Adrenal gland (tissue), 12 donors: Measurements from ENCODE around the gene KMT5B. TPM values are rescaled to one million over a fixed set of nuclear protein-coding genes. Genes with fewer than 3 reads are reported as not detected.

ENCODE experiments used
- DNase-seq, 7 donors: peaks; one replicate each; pipeline ENCODE4 v3.0.0-alpha.2; 2019 to 2020
- H3K27ac ChIP-seq, 5 donors: fragments of 200-600 bp; sonication (generic) in 4 of 5; 1 replicate in 3 of 5; 2 replicates in 2 of 5; pipeline versions ENCODE4 v1.5.1 to v1.8.0; 2016 to 2020; ENCODE audit warnings: mild to moderate bottlenecking in 1 of 5
- H3K27me3 ChIP-seq: fragments of 200-600 bp; 2 replicates; pipeline ENCODE4 v1.8.0; 2021
- H3K36me3 ChIP-seq, 2 donors: fragments of 200-600 bp; replicated peaks in 1 of 2; 1 replicate in 1 of 2; 2 replicates in 1 of 2; pipeline versions ENCODE4 v1.5.1 to v1.8.0; 2018 to 2022
- H3K4me1 ChIP-seq, 2 donors: fragments of 200-600 bp; replicated peaks in 1 of 2; 1 replicate in 1 of 2; 2 replicates in 1 of 2; pipeline versions ENCODE4 v1.5.1 to v1.8.0; 2018 to 2021
- H3K4me3 ChIP-seq, 4 donors: fragments of 200-600 bp; sonication (generic) in 3 of 4; one replicate each; pipeline ENCODE4 v1.5.1; 2016 to 2018
- H3K9me3 ChIP-seq, 3 donors: fragments of 200-600 bp; sonication (generic) in 1 of 3; replicated peaks in 1 of 3; 1 replicate in 2 of 3; 2 replicates in 1 of 3; pipeline versions ENCODE4 v1.5.1 to v1.8.0; 2016 to 2021
- CTCF ChIP-seq, 6 experiments: fragments of 450-650 bp in 4 of 6; fragments of 200-600 bp in 2 of 6; sonication (generic) in 1 of 6; IDR thresholded peaks; 1 replicate in 5 of 6; 2 replicates in 1 of 6; pipeline versions ENCODE4 v1.5.1 to v1.8.0; 2016 to 2021; ENCODE audit warnings: antibody characterized with exemption in 6 of 6, mild to moderate bottlenecking in 2 of 6, moderate library complexity in 1 of 6
- POLR2A ChIP-seq, 2 donors: fragments of 450-650 bp; IDR thresholded peaks; one replicate each; pipeline ENCODE4 v1.6.1; 2017; ENCODE audit warnings: antibody characterized with exemption in 2 of 2, mild to moderate bottlenecking in 2 of 2, moderate library complexity in 1 of 2
- WGBS, 4 donors: extraction: QIAGEN DNeasy Blood & Tissue Kit in 2 of 4; methylation state at CpG; one replicate each; pipeline versions ENCODE4 v1.1.5 to v1.1.7; 2013 to 2017; 5-methylcytosine and 5-hydroxymethylcytosine counted together
- intact Hi-C, 2 donors: fragments of 100-400 bp; cut with DNase I; formaldehyde crosslinking; loops; one replicate each; pipeline versions ENCODE4 v1.14.1 to v1.15.0; 2022 to 2023
- polyA plus RNA-seq, 3 donors: library from polyadenylated mRNA; stranded (reverse); fragments of 200-250 nt in 2 of 3; fragments of 350-450 nt in 1 of 3; fragmentation: Illumina TruSeq in 1 of 3; extraction: RNeasy Lipid Tissue Mini Kit (QIAGEN cat#74804) in 1 of 3; gene quantifications; one replicate each; pipeline ENCODE4 v1.2.3, GENCODE V29; 2013 to 2014
- total RNA-seq, 9 donors: library from RNA; depleted of rRNA in 4 of 9; stranded (reverse); fragments of >200 nt in 4 of 9; fragments of 120-200 nt in 1 of 9; fragmentation: NEBNext Ultra II Directional in 1 of 9; extraction: Animal tissue kit (Norgen Biotek cat#: 25700) in 1 of 9; gene quantifications; one replicate each; pipeline versions ENCODE4 v1.1.0 to v1.2.4, GENCODE V29; 2013 to 2023
- donor health status: healthy with polysubstance abuse.
- donor health status: Bipolar disorder and iron deficiency.
- donor health status: DM: yes; HTN: yes; CAD: no.
- donor health status: DM: no; HTN: no; CAD: no.
- donor health status: DM: no; HTN: no; CAD: no.
- donor health status: DM: yes; HTN: yes; CAD: no.

The KMT5B gene
- total and polyA plus RNA-seq, 12 donors = 22.6 to 121 (median 36.9) TPM

GRCh38 chr11:68194675-68195294 lies 18.3 kb downstream of the KMT5B start:
- TF ChIP-seq POLR2A (IDR thresholded peaks at IDR 0.05) = no peak
- no peak for TF ChIP-seq CTCF (IDR thresholded peaks at IDR 0.05)
- no peaks in the 10 kb centered on the region for H3K9me3 ChIP-seq
- H3K27me3 ChIP-seq = no peaks in the 10 kb centered on the region
- intact Hi-C loops = loop anchor here in 1 of 2 donors (10.0 kb wide), 1 partner anchor 130 kb away; no protein-coding TSS in a partner anchor
- peaks cover 3 to 40% of the 10 kb centered on the region in 2 donors for H3K4me1 ChIP-seq
- H3K4me3 ChIP-seq = no peak overlapping the region
- H3K27ac ChIP-seq = no peak overlapping the region
- 94 to 98% (median 96%) methylated on average over 3 of the region's 3 CpGs for WGBS, 4 donors
- no peak for DNase-seq
- no peaks in the 10 kb centered on the region for H3K36me3 ChIP-seq

GRCh38 chr11:68193018-68193417 lies 20.1 kb downstream of the KMT5B start:
- TF ChIP-seq POLR2A (IDR thresholded peaks at IDR 0.05) (no peak), CTCF (IDR thresholded peaks at IDR 0.05) (no peak)
- WGBS, 4 donors = 83 to 87% (median 85%) methylated on average over 5 of the region's 5 CpGs
- Histone ChIP-seq H3K4me1 (peaks cover 3 to 35% of the 10 kb centered on the region in 2 donors), H3K36me3 (no peaks in the 10 kb centered on the region), H3K4me3 (no peak overlapping the region), H3K27me3 (no peaks in the 10 kb centered on the region), H3K9me3 (no peaks in the 10 kb centered on the region), H3K27ac (no peak overlapping the region)
- DNase-seq = no peak
- intact Hi-C loops = loop anchor here in 1 of 2 donors (10.0 kb wide), 1 partner anchor 128 kb away; no protein-coding TSS in a partner anchor

DNA sequence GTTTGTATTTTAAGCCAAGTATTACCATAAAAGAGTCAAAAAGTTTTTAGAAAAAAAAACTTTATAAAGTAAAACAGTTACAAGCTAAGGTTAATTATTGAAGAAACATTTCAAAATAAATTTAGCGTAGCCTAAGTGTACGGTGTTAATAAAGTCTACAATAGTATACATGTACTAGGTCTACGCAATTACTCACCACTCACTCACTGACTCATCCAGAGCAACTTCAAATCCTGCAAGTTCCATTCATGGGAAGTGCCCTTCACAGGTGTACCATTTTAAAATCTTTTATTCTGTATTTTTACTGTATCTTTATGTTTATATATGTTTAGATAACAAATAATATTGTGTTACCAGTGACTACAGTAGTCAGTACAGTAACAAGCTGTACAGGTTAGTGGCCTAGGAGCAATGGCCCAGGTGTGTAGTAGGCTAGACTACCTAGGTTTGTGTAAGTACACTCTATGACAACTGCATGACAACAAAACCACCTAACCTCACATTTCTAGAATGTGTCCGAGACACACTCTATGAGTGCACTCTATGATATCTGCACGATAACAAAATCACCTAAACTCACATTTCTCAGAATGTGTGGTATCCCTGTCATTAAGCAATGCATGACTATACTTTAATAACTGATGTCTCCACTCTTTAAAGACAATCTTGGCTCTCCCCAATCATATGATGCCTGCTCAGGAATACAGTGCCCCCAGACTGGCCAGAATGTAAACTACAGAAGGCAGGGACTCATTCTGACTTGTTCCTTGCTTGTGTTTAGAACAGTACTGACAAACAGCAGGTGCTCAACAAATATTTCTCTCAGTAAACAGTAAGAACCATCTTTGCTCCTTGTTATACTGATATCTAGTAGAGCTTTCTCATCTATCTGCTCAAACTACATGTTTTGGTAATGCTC lies 21.2 kb downstream of the KMT5B start:
- intact Hi-C loops = loop anchor here in 1 of 2 donors (10.0 kb wide), 1 partner anchor 127 kb away; no protein-coding TSS in a partner anchor
- no peak for DNase-seq
- H3K36me3 ChIP-seq = no peaks in the 10 kb centered on the region
- no peak overlapping the region for H3K27ac ChIP-seq
- H3K4me3 ChIP-seq = no peak overlapping the region
- no peaks in the 10 kb centered on the region for H3K9me3 ChIP-seq
- 77 to 92% (median 86%) methylated on average over 5 of the region's 5 CpGs for WGBS, 4 donors
- no peaks in the 10 kb centered on the region for H3K27me3 ChIP-seq
- TF ChIP-seq CTCF (IDR thresholded peaks at IDR 0.05) (no peak), POLR2A (IDR thresholded peaks at IDR 0.05) (no peak)
- H3K4me1 ChIP-seq = peaks cover 3 to 35% of the 10 kb centered on the region in 2 donors

DNA sequence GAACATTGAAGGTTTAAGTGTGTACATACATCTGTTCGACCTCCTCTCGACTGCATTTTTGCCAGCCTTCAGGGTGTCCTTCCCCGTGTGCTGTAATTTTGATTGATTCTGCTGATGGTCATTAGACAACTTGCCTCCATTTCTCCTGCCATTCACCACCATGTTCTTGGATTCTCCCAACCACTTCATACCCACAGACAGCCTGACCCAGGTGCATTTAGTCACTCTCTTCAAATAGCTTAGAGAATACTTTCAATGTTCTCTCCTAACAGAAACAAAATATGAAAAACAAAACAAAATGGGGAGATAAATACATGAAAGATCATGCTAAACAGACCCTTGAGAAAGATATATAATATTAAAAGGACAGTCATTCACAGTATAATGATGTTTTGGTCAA lies 23.2 kb downstream of the KMT5B start:
- H3K27ac ChIP-seq = no peak overlapping the region
- intact Hi-C loops = loop anchor here in 1 of 2 donors (10.0 kb wide), 1 partner anchor 125 kb away; no protein-coding TSS in a partner anchor
- DNase-seq = no peak
- peaks cover 3 to 31% of the 10 kb centered on the region in 2 donors for H3K4me1 ChIP-seq
- H3K36me3 ChIP-seq = peaks cover 0 to 9% of the 10 kb centered on the region in 2 donors
- WGBS, 4 donors = 66 to 79% (median 76%) methylated on average over 3 of the region's 3 CpGs
- H3K4me3 ChIP-seq = no peak overlapping the region
- no peak for TF ChIP-seq POLR2A (IDR thresholded peaks at IDR 0.05)
- TF ChIP-seq CTCF (IDR thresholded peaks at IDR 0.05) = no peak
- no peaks in the 10 kb centered on the region for H3K9me3 ChIP-seq
- H3K27me3 ChIP-seq = no peaks in the 10 kb centered on the region
